IPS-11a (cell line): ENCODE measurements around the gene RPRD2.

ENCODE experiments used
- H3K4me3 ChIP-seq: one replicate; pipeline ENCODE4 v1.5.1; 2013; ENCODE audit warnings: low read depth, low read length, control low read depth

RPRD2 gene

DNA sequence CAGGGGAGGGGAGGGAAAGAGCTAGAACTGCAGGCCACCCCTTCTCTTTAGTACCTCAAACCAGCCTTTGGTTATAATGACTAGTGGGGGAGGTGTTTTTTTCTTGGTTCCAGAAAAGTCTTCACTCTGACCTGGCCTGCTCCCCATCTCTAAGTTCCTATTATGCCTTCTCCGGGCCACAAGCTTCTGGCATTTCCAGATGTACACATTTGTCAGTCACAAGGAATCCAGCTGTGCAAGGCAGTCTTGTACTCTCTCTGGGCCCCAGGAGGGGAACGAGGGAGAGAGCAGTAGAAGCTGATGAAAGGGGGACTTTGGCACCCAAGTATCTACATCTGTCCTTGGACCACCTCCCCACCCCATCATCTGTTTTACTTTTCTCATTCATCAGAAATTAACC, 148.9 kb downstream of the RPRD2 start:
- H3K4me3 ChIP-seq = no peak overlapping the region

DNA sequence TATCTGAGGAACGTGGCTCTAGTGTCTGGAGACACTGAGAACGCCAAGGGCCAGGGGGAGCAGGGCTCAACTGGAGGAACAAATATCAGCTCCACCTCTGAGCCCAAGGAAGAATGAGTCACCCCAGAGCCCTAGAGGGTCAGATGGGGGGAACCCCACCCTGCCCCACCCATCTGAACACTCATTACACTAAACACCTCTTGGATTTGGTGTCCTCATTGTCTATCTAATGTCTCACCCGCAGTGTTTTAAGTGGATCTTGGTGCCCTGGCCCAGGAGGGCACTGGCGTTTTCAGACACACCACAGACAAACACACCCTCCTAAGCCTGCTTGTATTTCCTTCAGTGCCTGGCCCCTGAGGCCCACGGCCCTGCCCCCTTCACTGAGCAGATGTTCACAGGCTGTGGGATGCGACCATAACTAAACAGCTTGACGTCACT, 149.4 kb downstream of the RPRD2 start:
- H3K4me3 ChIP-seq = no peak overlapping the region

DNA sequence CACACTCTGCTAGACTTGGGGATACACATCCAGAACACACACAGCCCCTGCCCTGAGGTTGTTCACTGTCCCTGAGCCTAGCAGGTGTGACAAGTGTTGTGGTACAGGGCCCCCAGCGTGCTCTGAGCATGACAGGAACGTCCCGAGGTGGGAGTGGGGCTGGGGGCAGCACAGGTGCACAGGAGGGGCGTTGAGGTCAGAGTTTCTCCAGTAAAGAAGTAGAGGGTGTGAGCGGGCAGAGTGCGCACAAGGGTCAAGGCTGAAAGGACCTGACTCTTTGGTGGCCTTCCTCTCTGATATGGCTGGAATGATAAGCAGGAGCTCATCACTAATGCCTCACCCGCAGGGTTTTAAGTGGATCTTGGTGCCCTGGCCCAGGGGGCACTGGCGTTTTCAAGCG, 150.3 kb downstream of the RPRD2 start:
- no peak overlapping the region for H3K4me3 ChIP-seq

DNA sequence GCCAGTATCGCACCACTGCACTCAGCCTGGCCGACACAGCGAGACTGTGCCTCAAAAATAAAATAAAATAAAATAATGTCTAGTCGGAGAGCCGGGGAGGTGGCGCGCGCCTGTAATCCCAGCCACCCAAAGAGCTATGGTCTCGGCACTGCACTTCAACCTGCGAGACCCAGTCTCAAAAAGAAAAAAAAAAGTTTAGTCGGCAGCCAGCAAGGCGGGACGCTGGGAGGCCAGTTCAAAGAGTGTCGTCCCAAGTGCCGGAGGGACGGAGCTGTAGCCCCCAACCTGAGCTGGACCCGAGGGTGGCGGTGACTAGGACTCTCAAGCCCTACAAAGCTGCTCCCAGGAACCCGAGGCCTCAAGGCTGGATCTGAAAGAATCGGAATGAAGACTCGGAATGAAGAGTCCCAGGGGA, 151.0 kb downstream of the RPRD2 start:
- H3K4me3 ChIP-seq = peak overlapping the region; percentile 81

DNA sequence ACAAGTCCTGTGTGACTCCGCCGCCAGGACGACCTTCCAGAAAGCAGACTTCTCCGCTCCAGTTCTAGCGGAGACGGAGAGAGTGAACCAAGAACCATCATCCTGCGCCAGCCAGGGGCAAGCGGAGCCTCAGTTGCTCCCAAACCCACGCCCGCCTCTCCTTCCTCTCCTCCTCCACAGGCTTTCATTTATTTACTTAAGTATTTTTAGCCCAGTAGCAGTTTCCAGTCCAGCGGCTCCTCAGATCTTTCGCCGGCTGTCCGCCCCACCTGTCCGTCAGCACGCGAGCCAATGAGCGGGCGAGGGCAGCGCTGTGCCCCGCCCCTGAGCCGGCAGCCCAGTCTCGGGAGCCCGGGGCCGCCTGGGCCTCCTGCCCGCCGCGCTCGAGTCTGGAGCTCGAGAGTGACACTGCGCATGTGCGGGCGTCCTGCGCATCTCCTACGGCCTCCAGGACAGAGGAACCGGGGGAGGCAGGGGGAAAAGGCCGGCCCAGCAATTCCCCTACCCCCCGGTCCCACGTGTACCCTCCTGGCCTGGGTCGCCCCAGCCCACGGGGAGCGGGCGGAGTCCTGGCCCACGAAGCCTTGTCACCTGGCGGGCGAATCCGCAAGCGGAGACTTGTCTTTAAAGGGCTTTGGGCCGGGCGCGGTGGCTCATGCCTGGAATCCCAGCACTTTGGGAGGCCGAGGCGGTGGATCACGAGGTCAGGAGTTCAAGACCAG, 151.5 kb downstream of the RPRD2 start, which contains the start of gene FALEC:
Gene FALEC (plus strand): TSS at position 425 of the 722 bp plus-strand sequence.
- H3K4me3 ChIP-seq = peak within 1 kb of the TSS; percentile 81

DNA sequence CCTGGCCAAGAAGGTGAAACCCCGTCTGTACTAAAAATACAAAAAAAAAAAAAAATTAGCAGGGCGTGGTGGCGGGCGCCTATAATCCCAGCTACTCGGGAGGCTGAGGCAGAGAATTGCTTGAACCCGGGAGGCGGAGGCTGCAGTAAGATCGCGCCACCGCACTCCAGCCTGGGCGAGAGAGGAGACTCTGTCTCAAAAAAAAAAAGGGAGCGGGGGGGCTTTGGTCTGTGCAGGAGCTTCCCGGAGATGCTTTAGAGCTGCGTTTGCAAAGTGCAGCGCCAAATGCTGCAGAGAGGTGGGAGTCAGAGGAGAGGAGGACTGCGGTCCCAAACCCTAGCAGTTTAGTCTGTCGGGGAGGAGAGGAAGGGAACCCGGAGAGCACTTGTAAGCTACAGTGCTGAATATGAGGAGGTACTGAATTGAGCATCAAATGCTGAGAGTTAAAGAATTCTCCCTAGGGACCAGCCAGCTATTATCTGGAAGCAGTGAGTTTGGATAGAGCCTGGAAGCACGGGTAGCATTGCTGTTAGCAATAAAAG, 152.2 kb downstream of the RPRD2 start:
- H3K4me3 ChIP-seq = peak overlapping the region; percentile 46

DNA sequence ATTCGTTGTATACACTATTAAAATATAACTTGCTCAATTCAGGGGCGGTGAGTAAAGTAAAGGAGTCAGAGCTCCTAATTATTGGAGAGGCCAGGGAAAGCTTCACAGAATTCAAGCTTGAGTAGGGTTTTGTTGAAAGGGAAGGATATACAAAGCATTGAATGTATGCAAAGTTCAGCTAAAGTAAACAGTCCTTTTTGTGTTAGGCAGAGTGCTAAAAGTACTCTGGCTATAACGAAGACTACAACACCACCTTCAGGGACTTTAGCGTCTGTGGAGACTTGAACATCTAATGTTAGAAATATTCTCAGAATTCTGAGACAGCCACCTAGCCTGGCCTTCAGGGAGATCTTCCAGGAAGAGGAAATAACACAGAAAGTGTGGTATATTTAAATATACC, 152.7 kb downstream of the RPRD2 start:
- no peak overlapping the region for H3K4me3 ChIP-seq

DNA sequence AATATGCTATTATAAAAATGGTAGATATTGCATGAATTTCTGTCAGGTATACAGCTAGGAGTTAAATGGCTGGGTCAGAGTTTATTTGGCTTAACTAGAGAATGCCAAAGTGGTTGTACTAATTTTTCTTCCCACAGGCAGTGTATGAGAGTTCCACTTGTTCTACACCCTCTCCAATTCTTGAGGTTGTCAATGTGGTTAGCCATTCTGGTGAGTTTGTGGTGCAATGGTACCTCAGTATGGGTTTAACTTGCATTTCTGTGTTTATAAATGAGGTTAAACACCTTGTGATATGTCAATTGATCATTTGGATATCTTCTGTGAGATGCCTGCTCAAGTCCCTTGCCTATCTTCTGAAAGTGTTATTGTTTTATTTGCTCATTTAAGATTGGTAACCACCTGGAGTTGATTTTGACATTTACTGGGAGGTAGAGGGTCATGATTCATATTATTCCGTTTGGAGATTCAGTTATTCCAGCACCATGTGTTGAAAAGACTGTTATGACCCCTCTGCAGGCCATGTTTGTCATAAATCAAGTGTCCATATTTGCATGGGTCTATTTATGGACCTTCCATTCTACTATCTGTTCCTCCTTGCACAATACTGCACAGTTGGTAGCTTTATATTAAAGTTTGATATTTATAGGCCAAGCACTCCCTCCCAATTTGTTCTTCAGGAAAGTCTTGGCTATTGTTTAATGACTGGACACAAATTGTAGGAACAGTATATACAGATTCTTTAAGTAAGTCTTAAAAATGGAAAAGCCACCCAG, 157.4 kb downstream of the RPRD2 start:
- no peak overlapping the region for H3K4me3 ChIP-seq

DNA sequence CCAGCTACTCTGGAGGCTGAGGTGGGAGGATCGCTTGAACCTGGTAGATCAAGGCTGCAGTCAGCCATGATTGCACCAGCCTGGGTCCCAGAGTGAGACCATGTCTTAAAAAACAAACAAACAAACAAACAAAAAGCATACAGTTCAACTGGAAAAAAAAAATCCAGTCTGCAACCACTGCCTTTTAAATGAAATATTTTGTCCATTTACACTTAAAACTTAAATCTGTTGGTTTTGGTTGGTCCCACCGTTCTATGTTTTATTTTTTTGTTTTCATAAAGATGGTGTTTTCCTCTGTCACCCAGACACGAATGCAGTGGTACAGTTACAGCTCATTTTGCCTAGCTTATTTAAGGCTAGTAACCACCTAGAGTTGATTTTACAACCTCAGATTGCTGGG, 161.4 kb downstream of the RPRD2 start:
- H3K4me3 ChIP-seq = no peak overlapping the region
